Measurements from ENCODE around the gene TP53AIP1. TPM values are rescaled to one million over a fixed set of nuclear protein-coding genes. Genes with fewer than 3 reads are reported as not detected.

The TP53AIP1 gene
- polyA plus RNA-seq, 1 donor: 0.31 TPM

DNA sequence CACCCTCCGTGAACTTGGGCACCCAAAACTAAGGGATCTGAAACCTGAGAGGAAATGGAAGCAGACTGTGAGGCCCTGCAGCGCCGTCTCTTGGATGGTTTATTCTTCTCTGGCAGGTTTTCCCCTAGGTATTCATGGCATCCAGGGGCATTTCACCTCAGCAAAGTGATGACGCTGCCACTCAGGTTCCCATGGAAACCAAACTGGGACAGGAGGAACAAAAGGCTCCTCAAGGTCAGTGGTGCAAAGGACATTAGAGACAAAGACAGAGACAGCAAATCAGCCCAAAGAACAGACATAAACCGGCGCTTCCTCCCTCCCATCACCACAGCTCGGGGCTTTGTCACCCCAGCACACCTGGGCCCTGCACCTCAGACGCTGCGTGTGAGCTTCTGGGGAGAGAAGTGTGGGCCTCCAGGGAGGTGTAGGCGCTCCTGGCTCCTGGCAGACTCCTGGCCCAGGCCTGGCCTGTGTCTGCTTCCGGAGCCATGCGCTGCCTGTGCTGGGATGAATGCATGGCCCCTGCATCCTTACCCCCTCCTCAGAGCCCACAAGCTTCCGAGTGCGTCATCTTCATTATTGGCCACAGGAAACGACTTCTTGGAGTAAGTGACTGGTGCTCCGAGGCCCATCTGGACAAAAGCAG, 5.9 kb downstream of the TP53AIP1 start:
- Histone ChIP-seq H3K4me1 (ENCODE audit: control insufficient read depth, insufficient read depth, low read length) (no peaks in the 10 kb centered on the region), H3K4me3 (ENCODE audit: low read length) (no peak overlapping the region), H3K27me3 (ENCODE audit: control insufficient read depth, insufficient read depth, low read length) (no peaks in the 10 kb centered on the region), H3K36me3 (ENCODE audit: control insufficient read depth, insufficient read depth, low read length) (no peaks in the 10 kb centered on the region), H3K9me3 (ENCODE audit: control insufficient read depth, low read depth, low read length) (no peaks in the 10 kb centered on the region), H3K27ac (ENCODE audit: low read length) (no peak overlapping the region)
- no CpG with 5 or more reads among the region's 16 CpGs for WGBS (ENCODE audit: insufficient coverage, low lambda C conversion rate)
- DNase-seq: peak; percentile 21 to 22

DNA sequence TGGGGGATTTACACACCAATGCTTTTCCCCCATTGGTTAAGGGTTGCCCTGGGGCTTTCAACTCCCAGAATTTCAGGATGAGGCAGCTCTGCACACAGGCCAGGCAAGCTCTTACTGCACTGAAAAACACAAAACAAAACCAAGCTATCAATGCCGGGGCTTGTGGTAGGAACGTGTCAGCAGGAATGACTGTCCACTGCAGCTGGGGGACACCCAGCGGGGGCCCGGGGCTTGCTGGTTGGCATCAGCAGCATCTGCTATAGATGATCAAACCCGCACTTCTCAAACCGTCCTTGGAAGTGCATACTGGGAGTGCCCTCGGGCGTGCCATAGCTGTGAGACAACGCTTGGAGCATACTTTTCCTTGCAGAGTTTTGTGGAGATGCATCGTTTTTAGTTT, 7.7 kb downstream of the TP53AIP1 start:
- no peak overlapping the region for H3K4me3 ChIP-seq (ENCODE audit: low read length)
- no peaks in the 10 kb centered on the region for H3K9me3 ChIP-seq (ENCODE audit: control insufficient read depth, low read depth, low read length)
- no CpG with 5 or more reads among the region's 10 CpGs for WGBS (ENCODE audit: insufficient coverage, low lambda C conversion rate)

DNA sequence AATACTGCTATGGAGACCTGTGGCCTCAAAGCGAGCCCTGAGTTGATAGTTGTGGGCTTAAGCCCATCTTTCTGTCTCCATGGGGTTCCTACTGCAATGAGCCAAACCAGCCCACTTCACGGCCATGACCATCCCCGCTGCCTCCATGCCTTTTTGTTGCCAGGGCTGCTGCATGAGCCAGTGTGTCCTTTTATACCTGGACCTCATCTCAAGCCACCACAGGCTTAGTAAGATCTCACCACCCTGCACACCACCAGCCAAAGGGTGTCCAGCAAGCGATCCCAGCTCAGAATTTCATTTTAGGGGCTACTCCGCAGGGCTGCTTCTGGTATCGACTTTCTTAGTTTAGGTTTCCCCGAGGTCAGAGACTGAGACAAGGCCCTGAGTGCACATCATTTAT, 8.3 kb downstream of the TP53AIP1 start:
- Histone ChIP-seq H3K27ac (ENCODE audit: low read length) (no peak overlapping the region), H3K36me3 (ENCODE audit: control insufficient read depth, insufficient read depth, low read length) (no peaks in the 10 kb centered on the region), H3K4me1 (ENCODE audit: control insufficient read depth, insufficient read depth, low read length) (no peaks in the 10 kb centered on the region), H3K4me3 (ENCODE audit: low read length) (no peak overlapping the region), H3K27me3 (ENCODE audit: control insufficient read depth, insufficient read depth, low read length) (peaks cover under 1% of the 10 kb centered on the region), H3K9me3 (ENCODE audit: control insufficient read depth, low read depth, low read length) (no peaks in the 10 kb centered on the region)
- DNase-seq: no peak
- no CpG with 5 or more reads among the region's 7 CpGs for WGBS (ENCODE audit: insufficient coverage, low lambda C conversion rate)

More for the DNA sequence above, 7.7 kb downstream of the TP53AIP1 start:
- no peaks in the 10 kb centered on the region for H3K27me3 ChIP-seq (ENCODE audit: control insufficient read depth, insufficient read depth, low read length)
- H3K4me1 ChIP-seq (ENCODE audit: control insufficient read depth, insufficient read depth, low read length): no peaks in the 10 kb centered on the region
- no peak overlapping the region for H3K27ac ChIP-seq (ENCODE audit: low read length)
- DNase-seq: no peak
- H3K36me3 ChIP-seq (ENCODE audit: control insufficient read depth, insufficient read depth, low read length): no peaks in the 10 kb centered on the region

DNA sequence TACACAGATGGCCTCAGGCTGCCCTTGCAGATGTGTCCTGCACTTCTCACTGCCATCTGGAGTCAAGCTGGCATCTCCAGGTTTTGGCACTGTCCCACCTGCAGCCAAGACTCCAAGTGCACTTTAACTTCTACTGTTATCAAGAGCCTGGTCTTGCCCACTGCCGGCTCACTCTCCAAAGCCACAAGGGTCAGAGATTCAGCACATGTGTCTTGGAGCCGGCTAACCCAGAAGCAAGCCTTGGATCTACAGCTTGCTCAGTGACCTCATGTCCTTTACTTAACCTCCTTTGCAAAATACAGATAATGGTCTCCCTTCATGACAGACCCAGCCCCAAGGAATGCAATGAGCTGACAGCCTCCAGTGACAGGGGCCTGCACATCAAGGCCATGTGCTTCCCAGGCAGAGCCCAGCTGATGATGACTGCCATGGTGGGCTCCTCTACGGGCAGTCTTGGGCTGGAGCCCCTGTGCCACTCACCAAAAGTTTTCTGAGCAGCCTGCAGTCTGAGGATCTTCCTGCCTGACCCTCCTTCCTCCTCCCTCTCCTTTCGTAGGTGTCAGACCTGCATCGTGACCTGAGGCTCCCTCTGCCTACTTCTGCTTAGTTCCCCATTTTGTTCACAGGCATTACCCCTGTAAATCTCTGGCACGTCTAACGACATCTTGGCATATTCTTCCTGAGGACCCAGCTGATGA, 9.0 kb downstream of the TP53AIP1 start:
- Histone ChIP-seq H3K36me3 (ENCODE audit: control insufficient read depth, insufficient read depth, low read length) (no peaks in the 10 kb centered on the region), H3K27ac (ENCODE audit: low read length) (no peak overlapping the region), H3K4me3 (ENCODE audit: low read length) (no peak overlapping the region), H3K4me1 (ENCODE audit: control insufficient read depth, insufficient read depth, low read length) (no peaks in the 10 kb centered on the region), H3K9me3 (ENCODE audit: control insufficient read depth, low read depth, low read length) (no peaks in the 10 kb centered on the region), H3K27me3 (ENCODE audit: control insufficient read depth, insufficient read depth, low read length) (peaks cover 3% of the 10 kb centered on the region)
- no peak for DNase-seq
- WGBS (ENCODE audit: insufficient coverage, low lambda C conversion rate): no CpG with 5 or more reads among the region's 7 CpGs

DNA sequence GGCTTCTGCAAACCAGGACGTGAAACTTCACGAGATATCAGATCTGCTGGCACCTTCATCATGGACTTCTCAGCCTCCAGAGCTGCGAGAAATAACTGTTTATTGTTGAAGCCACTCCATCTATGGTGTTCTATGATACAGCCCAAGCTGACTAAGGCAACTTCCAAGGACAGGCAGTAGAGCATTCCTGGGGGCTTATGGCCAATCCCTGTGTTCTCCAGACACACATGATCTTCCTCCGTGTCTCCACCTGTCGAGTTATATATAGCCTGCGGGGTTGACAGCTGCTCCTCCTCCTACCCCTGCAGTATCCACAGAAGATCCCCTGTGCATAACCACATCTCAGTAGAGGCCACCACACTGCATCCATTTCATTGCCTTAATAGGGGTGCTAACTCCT, 11.0 kb downstream of the TP53AIP1 start:
- H3K36me3 ChIP-seq (ENCODE audit: control insufficient read depth, insufficient read depth, low read length): no peaks in the 10 kb centered on the region
- H3K4me3 ChIP-seq (ENCODE audit: low read length): no peak overlapping the region
- DNase-seq: no peak
- peaks cover 13% of the 10 kb centered on the region for H3K27me3 ChIP-seq (ENCODE audit: control insufficient read depth, insufficient read depth, low read length)
- WGBS (ENCODE audit: insufficient coverage, low lambda C conversion rate): no CpG with 5 or more reads among the region's 6 CpGs
- H3K9me3 ChIP-seq (ENCODE audit: control insufficient read depth, low read depth, low read length): no peaks in the 10 kb centered on the region
- H3K27ac ChIP-seq (ENCODE audit: low read length): no peak overlapping the region
- no peaks in the 10 kb centered on the region for H3K4me1 ChIP-seq (ENCODE audit: control insufficient read depth, insufficient read depth, low read length)

DNA sequence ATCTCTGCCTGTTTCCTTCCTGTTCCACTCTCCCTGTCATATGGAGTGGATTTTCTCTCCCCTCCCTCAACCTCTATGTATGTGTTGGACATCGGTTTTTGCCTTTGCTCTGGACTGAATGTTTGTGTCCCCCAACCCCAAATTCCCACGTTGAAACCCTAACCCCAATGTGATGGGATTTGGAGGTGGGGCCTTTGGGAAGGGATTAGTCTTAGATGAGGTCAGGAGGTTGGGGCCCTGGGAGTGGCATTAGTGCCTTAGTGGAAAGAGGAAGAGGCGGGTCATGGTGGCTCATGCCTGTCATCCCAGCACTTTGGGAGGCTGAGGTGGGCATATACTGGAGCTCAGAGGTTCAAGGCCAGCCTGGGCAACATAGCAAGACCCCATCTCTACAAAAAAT, 11.6 kb downstream of the TP53AIP1 start:
- Histone ChIP-seq H3K27me3 (ENCODE audit: control insufficient read depth, insufficient read depth, low read length) (peaks cover 13% of the 10 kb centered on the region), H3K27ac (ENCODE audit: low read length) (no peak overlapping the region), H3K36me3 (ENCODE audit: control insufficient read depth, insufficient read depth, low read length) (no peaks in the 10 kb centered on the region), H3K4me3 (ENCODE audit: low read length) (no peak overlapping the region), H3K9me3 (ENCODE audit: control insufficient read depth, low read depth, low read length) (no peaks in the 10 kb centered on the region), H3K4me1 (ENCODE audit: control insufficient read depth, insufficient read depth, low read length) (no peaks in the 10 kb centered on the region)
- no CpG with 5 or more reads among the region's 3 CpGs for WGBS (ENCODE audit: insufficient coverage, low lambda C conversion rate)
- no peak for DNase-seq

DNA sequence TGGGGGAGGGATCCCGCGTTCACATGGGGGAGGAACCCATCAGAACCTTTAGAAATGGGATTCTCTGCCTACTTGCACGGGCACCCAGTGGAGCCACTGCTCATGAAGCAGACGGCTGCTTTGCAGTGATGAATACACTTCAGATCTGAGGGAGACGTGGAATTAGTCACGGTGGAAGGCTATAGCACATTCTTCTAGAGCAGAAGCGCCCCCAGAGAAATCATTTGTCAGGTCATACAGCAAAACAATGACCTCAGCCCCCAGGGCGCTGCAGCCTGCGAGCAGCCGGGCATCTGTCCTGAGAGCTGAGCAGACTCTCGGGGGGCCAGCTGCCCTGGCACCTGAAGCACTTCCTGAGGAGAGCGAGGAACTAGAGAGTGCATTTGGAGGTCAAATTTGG, 12.7 kb downstream of the TP53AIP1 start:
- H3K36me3 ChIP-seq (ENCODE audit: control insufficient read depth, insufficient read depth, low read length): no peaks in the 10 kb centered on the region
- no peak overlapping the region for H3K27ac ChIP-seq (ENCODE audit: low read length)
- H3K4me3 ChIP-seq (ENCODE audit: low read length): no peak overlapping the region
- no peak for DNase-seq
- peaks cover 13% of the 10 kb centered on the region for H3K27me3 ChIP-seq (ENCODE audit: control insufficient read depth, insufficient read depth, low read length)
- no peaks in the 10 kb centered on the region for H3K4me1 ChIP-seq (ENCODE audit: control insufficient read depth, insufficient read depth, low read length)
- WGBS (ENCODE audit: insufficient coverage, low lambda C conversion rate): no CpG with 5 or more reads among the region's 12 CpGs
- no peaks in the 10 kb centered on the region for H3K9me3 ChIP-seq (ENCODE audit: control insufficient read depth, low read depth, low read length)

DNA sequence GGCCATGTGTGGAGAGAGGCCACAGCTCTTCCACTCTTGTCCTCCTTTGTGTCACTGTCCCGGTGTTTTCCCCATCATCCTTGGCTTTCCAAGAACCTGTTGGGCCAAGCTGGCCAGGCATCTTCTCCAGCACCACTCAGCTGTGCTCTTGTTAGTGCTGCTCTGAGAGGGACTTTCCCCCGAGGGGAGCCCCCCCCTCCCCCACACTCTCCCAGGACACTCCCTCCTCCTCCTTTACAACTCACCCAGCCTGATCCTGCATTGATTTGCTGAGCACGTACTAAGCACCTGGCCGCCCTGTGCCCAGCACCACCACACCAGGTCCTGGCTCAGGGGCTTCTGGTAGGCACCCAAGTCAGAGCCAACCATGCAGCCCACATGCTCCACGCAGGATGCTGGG, 13.2 kb downstream of the TP53AIP1 start:
- Histone ChIP-seq H3K27me3 (ENCODE audit: control insufficient read depth, insufficient read depth, low read length) (peaks cover 13% of the 10 kb centered on the region), H3K27ac (ENCODE audit: low read length) (no peak overlapping the region), H3K4me1 (ENCODE audit: control insufficient read depth, insufficient read depth, low read length) (no peaks in the 10 kb centered on the region), H3K36me3 (ENCODE audit: control insufficient read depth, insufficient read depth, low read length) (no peaks in the 10 kb centered on the region), H3K9me3 (ENCODE audit: control insufficient read depth, low read depth, low read length) (no peaks in the 10 kb centered on the region), H3K4me3 (ENCODE audit: low read length) (no peak overlapping the region)
- no CpG with 5 or more reads among the region's 5 CpGs for WGBS (ENCODE audit: insufficient coverage, low lambda C conversion rate)
- DNase-seq: no peak

DNA sequence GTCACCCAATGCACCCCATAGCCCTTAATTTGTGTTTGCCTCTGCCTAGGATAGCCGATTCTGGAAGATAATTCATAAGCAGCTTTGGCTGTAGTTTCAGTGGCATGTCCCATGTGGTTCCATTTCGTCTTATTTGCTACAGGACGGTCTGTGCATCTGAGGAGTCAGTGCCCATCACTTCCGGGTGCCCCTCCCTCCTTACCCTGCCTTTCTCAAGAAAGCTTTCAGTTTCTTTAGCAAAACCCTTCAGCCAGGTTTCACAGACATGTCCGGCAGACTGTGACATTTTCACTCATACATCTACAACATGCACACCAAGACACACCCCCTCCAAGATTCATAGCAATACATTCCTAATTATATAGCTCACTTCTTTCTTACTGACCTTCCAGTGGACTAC, 14.3 kb downstream of the TP53AIP1 start:
- no peak for DNase-seq
- 70% methylated on average over 2 of the region's 5 CpGs for WGBS (ENCODE audit: insufficient coverage, low lambda C conversion rate)

DNA sequence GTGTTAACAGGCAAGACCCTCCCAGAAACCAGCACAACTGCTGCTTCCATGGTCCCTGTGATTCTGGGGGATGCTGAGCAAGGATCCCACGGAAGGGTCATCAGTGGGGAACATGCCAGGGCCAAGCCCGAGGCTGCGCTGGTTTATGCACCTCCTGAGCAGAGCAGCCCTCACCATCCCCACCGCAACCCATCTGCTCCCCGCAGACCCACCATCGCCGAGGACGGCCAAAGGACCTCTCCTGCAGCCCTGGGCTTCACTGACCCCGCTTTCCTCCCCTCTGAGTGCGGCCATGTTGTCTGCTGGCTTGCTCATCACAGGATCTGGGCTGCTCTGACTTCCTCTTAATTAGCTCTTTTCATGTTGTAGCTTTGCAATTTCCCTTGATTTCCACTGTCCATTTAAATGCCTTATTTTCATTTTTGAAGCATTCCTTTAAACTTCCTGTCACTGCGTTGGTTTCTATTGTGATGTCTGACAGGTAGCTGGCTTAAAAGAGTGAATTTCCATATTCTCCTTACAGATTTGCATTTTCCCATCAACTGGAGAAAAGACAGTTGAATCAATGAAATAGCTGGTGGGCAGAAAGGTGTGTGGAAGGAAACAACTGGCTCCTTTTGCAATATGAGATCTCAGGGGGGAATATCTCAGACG, 14.9 kb downstream of the TP53AIP1 start:
- H3K4me3 ChIP-seq (ENCODE audit: low read length): no peak overlapping the region
- H3K27me3 ChIP-seq (ENCODE audit: control insufficient read depth, insufficient read depth, low read length): peaks cover 15% of the 10 kb centered on the region
- 68% methylated on average over 5 of the region's 12 CpGs for WGBS (ENCODE audit: insufficient coverage, low lambda C conversion rate)
- H3K27ac ChIP-seq (ENCODE audit: low read length): no peak overlapping the region
- DNase-seq: no peak
- no peaks in the 10 kb centered on the region for H3K36me3 ChIP-seq (ENCODE audit: control insufficient read depth, insufficient read depth, low read length)
- H3K4me1 ChIP-seq (ENCODE audit: control insufficient read depth, insufficient read depth, low read length): no peaks in the 10 kb centered on the region
- no peaks in the 10 kb centered on the region for H3K9me3 ChIP-seq (ENCODE audit: control insufficient read depth, low read depth, low read length)

More for the DNA sequence above, 14.3 kb downstream of the TP53AIP1 start:
- Histone ChIP-seq H3K27ac (ENCODE audit: low read length) (no peak overlapping the region), H3K9me3 (ENCODE audit: control insufficient read depth, low read depth, low read length) (no peaks in the 10 kb centered on the region), H3K4me1 (ENCODE audit: control insufficient read depth, insufficient read depth, low read length) (no peaks in the 10 kb centered on the region), H3K4me3 (ENCODE audit: low read length) (no peak overlapping the region), H3K27me3 (ENCODE audit: control insufficient read depth, insufficient read depth, low read length) (peaks cover 15% of the 10 kb centered on the region), H3K36me3 (ENCODE audit: control insufficient read depth, insufficient read depth, low read length) (no peaks in the 10 kb centered on the region)

All from large intestine (tissue), 3 donors.